NCI-H2196 (cell line): ENCODE data around the gene LMLN.
"Not testable (repeated sequence)": the region's sequence is repeated elsewhere in the genome, so short reads cannot be mapped to it uniquely, and the experiment has no call there.

Experiments used
- DNase-seq: peaks from one replicate; lab custom pipeline; 2025; ENCODE audit not compliant: unreplicated experiment; lab: John Stamatoyannopoulos, UW

LMLN gene

GRCh38 chr3:198076722-198077308 is 116.8 kb downstream of the LMLN start:
- peak; percentile 19 for DNase-seq

DNA sequence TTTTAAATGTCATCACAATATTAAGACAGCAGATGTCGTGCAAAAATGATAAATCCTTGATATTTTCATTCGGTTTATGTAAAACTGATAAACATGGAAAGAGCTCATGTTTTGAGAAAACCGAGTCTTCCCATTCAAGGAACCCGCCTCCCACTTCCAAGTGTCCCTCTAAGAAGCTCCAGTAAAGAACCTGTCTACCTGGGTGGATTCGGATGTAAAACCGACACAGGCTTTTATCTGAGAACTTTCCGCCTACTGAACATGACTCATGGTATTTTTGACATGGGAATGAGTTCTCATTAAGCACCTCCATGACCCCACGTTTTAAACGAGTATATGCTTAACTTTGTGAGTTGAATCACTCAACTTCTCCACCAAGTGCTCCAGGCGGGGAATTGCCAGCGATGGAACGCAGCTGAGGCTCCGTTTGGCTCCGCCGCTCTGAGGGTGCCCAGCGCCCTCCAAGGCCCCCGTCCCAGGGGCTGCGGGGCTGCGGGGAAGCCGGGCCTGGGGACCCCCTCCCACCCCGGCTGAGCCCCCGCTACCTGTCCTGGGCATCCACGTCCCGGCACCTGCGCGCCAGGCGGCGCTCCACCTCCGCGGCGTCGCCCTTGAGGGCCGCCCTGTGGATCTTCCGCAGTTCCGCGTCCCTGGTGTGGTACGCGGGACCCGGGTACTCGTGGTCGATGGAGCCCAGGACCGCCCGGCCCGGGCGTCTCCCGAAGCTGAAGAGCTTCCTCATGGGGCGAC is 119.9 kb downstream of the LMLN start:
- peak; percentile 41 for DNase-seq

GRCh38 chr3:198080521-198081384 is 120.7 kb downstream of the LMLN start:
- DNase-seq = peak; percentile 95

DNA sequence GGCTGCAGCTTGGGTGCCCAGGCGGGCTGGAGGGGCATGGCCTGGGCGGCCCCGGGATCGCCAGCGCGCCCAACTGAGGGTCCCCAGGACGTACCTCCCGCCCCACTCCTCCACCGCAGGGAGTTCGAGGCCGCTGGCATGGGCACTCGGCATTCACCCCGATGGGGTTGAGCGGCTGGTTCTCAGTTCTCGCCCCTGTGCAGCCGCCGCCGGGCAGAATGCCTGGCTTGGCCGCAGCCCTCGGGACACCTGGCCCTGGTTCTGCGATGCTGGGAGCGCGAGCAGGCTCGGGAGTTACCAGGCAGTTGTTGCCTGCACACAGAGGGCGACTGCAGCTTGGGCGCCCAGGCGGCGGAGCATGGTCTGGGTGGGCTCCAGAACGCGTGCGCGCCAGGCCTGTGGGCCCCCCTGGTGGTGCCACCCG is 121.4 kb downstream of the LMLN start:
- no peak for DNase-seq

GRCh38 chr3:198082226-198082625 is 122.2 kb downstream of the LMLN start:
- not testable (repeated sequence) for DNase-seq

- DNase-seq = no peak
These were observed 128.5 kb downstream of the LMLN start for GRCh38 chr3:198088421-198088955.

DNA sequence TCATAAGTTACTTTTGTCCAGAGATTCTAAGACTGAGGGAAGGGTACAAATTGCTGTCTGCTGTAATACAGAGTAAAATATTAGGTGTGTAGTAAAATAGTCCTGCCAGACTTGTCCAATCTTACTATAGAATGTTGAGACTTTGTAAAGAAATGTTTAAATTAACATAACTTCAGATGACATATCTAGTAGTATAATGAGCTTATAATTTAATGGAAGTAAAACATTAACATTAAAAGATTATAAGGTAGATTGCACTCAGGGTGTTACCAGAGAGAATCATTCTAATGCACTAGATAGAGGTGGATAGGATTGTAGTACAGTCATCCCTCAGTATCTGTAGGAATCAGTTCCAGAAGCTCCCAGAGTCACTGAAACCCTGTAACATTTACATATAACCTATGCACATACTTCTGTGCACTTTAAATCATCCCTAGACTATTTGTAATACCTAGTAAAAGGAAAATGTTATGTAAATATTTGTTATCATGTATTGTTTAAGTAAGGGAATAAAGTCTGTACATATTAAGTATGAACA is 130.8 kb downstream of the LMLN start:
- no peak for DNase-seq

DNA sequence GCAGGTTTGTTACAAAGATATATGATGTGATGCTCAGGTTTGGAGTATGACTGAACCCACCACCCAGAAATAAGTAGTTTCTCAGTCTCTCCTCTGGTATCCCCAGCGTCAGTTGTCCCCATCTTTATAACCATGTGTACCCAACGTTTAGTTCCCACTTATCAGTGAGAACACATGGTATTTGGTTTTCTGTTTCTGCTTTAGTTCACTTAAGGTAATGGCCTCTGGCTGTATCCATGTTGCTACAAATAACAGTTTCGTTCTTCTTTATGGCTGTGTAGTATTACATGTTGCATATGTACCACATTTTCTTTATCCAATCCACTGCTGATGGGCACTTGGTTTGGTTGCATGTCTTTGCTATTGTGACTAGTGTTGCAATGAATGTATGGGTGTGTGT is 132.3 kb downstream of the LMLN start:
- no peak for DNase-seq

GRCh38 chr3:198093112-198093679 is 133.2 kb downstream of the LMLN start:
- DNase-seq = no peak
